GM18499 (cell line): ENCODE data around the gene SLC25A48.

ENCODE experiments used
- ATAC-seq: cut with Tn5 transposase; IDR thresholded peaks from one replicate; pipeline ENCODE4 v1.9.1; 2021; ENCODE audit warnings: moderate number of reproducible peaks; ENCODE audit not compliant: insufficient read depth, unreplicated experiment

SLC25A48 gene

GRCh38 chr5:135913713-135914626 lies 79.5 kb downstream of the SLC25A48 start:
- no peak for ATAC-seq

GRCh38 chr5:135915466-135916001 lies 81.1 kb downstream of the SLC25A48 start:
- ATAC-seq = no peak

GRCh38 chr5:135916638-135917263 lies 82.3 kb downstream of the SLC25A48 start:
- ATAC-seq = no peak

GRCh38 chr5:135920199-135920598 lies 85.7 kb downstream of the SLC25A48 start:
- ATAC-seq = no peak

- ATAC-seq = no peak
Observed at GRCh38 chr5:135921388-135921787, 86.9 kb downstream of the SLC25A48 start.

- no peak for ATAC-seq
Observed at GRCh38 chr5:135930029-135930948, 95.8 kb downstream of the SLC25A48 start.

- ATAC-seq = no peak
Observed at GRCh38 chr5:135930949-135931295, 96.5 kb downstream of the SLC25A48 start.

GRCh38 chr5:135934939-135935338 lies 100.5 kb downstream of the SLC25A48 start:
- ATAC-seq = no peak

- ATAC-seq = no peak
Observed at GRCh38 chr5:135937245-135937911, 102.9 kb downstream of the SLC25A48 start.
